Frontal cortex (tissue), 4 donors: ENCODE data around the gene CXCR5. TPM values are rescaled to one million over a fixed set of nuclear protein-coding genes. Genes with fewer than 3 reads are reported as not detected.
A peak's percentile ranks its signal among the peaks of the same experiment; 100 is the strongest.
"Not testable (repeated sequence)": the region's sequence is repeated elsewhere in the genome, so short reads cannot be mapped to it uniquely, and the experiment has no call there.

Experiments
- DNase-seq, 2 donors: peaks; one replicate each; pipeline ENCODE4 v3.0.0; 2012; ENCODE audit warnings: low spot score in 2 of 2
- FAIRE-seq: peaks from 2 replicates; lab custom pipeline; 2012; peaks lifted over from hg19 to GRCh38; lab: Jason Lieb, UNC
- total RNA-seq: library from RNA; depleted of rRNA; stranded (reverse); fragments of >200 nt; gene quantifications from one replicate; pipeline ENCODE4 v1.2.3, GENCODE V29; 2014
- donor health status: control.
- donor health status: control.
- donor health status: control.

CXCR5 gene, protein sequence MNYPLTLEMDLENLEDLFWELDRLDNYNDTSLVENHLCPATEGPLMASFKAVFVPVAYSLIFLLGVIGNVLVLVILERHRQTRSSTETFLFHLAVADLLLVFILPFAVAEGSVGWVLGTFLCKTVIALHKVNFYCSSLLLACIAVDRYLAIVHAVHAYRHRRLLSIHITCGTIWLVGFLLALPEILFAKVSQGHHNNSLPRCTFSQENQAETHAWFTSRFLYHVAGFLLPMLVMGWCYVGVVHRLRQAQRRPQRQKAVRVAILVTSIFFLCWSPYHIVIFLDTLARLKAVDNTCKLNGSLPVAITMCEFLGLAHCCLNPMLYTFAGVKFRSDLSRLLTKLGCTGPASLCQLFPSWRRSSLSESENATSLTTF
- not detected for total RNA-seq

DNA sequence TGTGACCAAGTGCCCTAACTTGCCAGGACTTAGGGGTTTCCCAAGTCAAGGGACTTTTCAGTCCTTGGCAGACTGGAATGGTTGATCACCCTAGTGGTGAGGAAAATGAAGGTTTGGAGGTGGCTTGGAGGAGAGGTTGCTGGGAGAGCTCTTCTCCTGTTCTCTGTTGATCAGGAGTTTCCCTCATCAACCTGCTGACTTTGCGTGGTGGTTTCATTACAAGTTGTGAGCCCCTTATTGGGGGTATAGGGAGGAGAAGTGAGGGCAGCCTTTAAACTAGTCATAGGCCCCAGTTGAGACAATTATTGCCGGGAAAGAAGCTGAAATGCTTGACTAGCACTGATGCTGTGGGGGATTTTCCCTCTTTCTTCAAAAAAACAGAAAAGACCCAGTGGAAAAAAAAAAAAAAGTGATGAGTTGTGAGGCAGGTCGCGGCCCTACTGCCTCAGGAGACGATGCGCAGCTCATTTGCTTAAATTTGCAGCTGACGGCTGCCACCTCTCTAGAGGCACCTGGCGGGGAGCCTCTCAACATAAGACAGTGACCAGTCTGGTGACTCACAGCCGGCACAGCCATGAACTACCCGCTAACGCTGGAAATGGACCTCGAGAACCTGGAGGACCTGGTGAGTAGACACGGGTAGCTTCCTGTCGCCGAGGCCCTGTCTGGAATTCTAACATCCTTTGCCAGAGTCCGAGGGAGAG, at the start of gene CXCR5:
Gene CXCR5 (plus strand): TSS at position 525 of the 704 bp plus-strand sequence. CDS start 50 bp downstream, at position 575.
- DNase-seq (no peak), FAIRE-seq (no peak)

DNA sequence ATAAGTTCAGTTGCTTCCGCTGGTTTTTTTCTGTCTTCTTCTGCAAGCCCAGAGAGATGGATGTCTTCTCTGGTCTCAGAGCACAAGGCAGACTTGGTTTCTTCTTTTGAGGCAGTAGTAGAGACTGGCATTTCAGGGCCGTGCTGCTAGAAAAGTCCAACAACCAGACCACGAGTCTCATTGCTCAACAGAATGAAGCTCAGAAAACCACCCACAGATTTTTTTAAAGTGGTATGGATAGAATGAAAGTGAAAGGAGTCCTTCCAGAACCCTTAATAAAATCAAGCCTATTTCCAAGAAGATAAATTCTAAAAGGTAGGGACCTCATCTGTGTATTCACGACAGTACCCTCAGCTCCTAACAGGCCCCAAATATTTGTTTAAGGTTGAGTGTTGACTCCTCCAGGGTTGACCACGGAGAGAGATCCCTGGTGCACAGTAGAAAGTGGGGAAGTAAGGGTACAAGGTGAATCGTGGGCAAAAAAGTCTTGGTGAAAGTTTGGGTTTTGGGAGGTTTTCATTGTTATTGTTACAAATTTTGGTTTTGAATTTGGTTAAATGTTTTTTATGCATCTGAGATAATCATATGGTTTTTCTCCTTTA, 49.2 kb upstream of the CXCR5 start:
- FAIRE-seq (no peak), DNase-seq (no peak)

DNA sequence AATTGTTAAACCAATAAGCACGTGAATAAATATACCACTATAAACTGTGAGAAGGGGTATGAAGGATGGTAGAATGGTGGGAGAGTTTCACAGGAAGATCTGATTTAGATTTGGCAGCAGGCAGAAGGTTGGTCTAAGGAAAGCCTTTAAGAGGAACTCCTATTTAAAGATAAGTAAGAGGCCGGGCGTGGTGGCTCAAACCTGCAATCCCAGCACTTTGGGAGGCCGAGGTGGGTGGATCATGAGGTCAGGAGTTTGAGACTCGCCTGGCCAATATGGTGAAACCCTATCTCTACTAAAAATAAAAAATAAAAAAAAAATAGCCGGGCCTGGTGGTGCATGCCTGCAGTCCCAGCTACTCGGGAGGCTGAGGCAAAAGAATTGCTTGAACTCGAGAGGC, 45.8 kb upstream of the CXCR5 start:
- DNase-seq: no peak
- no peak for FAIRE-seq

DNA sequence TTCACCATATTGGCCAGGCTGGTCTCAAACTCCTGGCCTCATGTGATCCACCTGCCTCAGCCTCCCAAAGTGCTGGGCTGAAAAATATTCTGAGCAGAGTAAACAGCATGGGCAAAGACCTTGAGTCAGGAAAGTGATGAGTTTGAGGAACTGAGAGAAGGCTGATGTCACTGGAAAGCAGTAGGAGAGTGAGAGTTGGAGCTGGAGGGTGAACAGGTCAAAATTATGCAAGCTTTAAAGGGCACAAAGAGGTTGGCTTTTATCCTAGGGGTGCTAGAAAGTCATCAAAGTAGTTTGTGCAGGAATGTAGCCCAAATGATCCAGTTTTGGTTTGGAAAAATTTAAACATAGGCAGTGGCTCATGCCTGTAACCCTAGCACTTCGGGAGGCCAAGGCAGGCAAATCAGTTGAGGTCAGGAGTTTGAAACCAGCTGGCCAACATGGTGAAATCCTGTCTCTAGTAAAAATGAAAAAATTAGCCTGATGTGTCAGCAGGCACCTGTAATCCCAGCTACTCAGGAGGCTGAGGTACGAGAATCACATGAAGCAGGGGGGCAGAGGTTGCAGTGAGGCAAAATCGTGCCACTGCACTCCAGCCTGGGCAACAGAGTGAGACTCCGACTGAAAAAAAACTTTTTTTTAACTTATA, 44.7 kb upstream of the CXCR5 start:
- FAIRE-seq: no peak
- no peak for DNase-seq

DNA sequence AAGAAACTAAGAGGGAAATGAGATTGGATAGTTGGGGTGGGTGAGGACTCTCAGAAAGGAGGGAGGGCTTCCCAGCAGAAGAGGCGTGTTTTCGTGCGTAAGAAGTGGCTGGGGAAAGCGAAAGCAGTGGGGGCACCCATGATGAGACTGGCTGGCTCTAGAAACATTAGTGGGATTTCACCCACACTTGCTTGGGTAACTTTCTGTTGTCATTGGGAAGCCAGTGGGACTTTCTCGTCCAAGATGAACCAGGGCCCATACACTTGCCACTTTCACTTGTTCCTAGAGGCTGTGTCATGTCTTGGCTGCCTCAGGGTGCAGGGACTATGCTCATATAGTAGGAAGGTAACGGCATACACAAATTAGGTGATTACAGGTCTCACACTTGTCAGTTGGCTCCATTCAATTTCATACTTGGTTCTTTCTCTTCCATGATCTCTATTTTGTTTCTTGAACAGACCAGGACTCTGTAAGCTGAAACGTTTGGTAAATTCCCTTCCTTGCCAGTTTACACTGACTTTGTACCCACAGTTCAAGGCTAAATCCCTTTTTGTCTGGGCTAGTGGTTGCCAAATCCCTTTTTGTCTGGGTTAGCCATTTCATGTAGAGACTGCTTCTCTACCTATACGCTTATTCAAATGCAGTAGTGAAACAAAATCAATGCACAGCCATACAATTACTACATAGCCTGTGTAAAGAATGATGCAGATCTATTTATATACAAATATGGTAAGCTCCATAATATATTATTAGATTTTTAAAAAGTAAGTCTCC, 42.0 kb upstream of the CXCR5 start:
- DNase-seq: no peak
- no peak for FAIRE-seq

DNA sequence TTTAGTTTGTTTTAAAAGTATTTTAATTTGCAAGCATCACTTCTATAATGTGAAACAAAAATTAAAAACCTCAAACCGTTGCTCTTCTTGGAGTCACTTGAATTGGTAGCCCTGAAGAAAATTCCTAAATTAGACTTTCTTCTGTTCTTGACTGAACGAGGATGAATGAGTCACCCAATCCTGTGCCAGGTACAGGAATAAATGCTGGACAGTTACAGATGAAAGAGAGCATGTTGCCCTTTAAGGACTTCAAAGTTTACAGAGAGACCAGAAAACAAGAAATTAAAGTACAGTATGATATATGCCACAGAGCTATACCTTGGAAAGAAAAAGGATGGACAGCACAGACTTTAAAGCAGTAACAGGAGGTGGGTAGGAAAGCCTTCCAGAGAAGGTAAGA, 41.3 kb upstream of the CXCR5 start:
- no peak for FAIRE-seq
- DNase-seq: no peak

DNA sequence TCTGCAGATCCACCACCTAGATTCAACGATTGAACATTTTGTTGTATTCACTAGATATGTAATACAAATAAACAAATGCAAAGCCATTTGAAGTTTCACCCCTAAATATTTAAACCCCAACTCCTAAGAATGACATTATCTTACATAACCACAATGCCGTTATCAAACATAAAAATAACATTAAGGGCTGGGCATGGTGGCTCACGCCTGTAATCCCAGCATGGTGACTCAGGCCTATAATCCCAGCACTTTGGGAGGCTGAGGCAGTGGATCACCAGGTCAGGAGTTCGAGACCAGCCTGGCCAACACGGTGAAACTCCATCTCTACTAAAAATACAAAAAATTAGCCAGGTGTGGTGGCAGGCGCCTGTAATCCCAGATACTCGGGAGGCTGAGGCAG, 40.8 kb upstream of the CXCR5 start:
- not testable (repeated sequence) for DNase-seq, FAIRE-seq

DNA sequence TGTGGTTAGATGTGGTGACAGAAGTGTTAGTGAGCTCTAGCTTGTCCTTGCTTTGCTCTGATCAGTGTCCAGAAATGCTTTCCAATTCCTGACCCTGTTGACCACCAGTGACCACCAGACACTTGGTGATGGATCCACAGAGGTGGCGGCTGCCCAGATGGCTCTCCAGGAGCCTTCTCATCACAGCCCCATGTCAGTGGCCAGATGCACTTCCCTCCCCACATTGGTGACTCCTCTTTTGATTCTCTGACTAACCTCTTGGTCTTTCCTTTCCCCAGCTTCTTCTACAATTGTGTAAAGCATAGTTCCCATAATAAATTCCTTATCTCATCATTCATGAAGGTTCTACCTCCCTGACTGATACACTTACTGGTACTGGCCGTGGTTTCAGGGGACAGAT, 40.1 kb upstream of the CXCR5 start:
- FAIRE-seq (no peak), DNase-seq (no peak)

DNA sequence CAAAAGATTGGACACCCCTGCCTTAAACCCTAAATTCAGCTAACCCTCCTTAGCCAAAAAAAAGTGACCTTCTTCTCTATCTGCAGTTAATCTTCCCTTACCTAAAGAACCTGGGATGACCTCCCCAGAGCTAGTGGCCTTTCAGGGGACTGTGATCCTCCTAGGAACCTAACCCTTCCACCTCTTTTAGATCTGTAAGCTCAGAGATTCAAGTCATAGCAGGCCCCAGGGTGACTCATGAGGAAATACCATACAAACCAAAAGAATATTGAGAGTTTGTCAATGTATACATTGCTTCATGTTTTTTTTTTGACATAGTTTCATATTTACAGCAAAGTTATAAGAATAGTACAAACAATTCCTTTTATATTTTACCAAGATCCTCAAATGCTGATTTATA, 38.3 kb upstream of the CXCR5 start:
- FAIRE-seq: no peak

DNA sequence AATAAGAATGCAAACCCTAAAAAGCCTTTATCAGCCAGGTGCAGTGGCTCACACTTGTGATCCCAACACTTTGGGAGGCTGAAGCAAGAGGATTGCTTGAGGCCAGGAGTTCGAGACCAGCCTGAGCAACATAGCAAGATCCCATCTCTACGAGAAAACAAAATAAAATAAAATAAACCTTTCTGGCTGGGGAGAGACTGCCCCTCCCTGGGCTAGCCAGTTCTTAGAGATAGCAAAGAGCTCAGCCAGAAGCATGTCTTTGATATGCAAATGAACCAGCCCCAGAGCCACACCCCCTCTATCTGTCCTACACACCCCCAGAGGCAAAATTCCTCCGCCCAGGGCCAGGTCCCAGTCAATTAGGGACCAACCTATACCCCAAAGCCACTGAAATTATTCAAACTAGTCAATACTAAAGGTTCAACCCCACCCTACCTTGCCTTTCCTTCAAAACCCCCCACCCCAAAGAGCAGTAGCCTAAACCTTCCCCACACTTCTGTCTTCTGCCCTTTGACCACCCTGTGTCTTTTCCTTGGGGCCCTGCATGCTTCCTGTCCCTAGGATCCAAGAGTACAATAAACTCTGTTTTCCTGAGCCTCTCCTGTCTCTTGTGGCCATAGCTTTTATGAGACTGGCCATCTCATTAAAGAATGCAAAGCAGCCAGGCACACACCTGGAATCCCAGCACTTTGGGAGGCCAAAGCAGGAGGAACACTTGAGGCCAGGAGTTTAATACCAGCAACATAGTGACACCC, 37.3 kb upstream of the CXCR5 start:
- DNase-seq (no peak), FAIRE-seq (no peak)

More for the DNA sequence above, 38.3 kb upstream of the CXCR5 start:
- no peak for DNase-seq

DNA sequence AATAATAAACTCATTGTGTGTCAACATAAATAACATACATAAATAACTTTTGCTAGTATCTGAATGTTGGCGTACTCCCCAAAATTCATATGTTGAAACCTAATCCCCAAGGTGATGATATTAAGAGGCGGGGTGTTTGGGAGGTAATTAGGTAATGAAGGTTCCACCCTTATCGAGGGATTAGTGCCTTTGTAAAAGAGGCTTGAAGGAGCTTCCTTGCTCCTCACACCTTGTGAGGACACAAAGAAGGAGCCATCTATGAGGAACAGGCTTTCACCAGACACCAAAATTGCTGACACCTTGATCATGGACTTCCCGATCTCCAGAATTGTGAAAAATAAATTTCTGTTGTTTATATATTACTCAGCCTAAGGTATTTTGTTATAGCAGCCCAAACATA, 33.9 kb upstream of the CXCR5 start:
- DNase-seq (no peak), FAIRE-seq (no peak)

DNA sequence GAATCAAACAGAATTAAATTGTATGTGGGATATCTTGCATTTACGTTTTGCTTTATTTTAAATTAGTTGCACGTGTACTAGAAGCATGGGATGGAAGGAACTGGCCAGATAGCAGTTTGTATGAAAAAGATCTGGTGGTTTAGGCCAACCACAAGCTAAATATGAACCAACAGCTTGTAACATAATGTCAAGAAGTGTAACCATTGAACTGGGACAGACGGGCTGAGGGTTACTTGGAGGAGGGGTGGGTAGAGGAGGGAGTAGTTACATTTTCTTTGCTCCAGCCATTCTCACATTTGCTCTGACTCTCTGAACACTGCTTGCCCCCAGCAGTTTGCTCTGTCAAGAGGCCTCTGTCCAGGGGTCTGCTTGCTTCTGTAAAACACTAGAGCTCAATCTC, 31.7 kb upstream of the CXCR5 start:
- DNase-seq (no peak), FAIRE-seq (no peak)

DNA sequence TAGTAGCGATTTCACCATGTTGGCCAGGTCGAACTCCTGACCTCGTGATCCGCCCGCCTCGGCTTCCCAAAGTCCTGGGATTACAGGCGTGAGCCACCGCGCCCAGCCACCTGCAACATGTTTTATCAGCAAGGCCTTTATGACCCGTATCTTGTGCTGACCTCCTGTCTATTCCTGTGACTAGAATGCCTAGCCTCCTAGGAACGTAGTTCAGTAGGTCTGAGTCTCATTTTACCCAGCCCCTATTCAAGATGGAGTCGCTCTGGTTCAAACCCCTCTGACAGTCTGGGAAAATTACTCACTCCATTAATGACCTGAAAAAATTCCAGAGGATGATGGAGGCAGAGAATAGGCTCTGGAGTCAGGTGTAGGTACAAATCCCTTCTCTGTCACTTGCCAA, 30.0 kb upstream of the CXCR5 start:
- no peak for DNase-seq
- FAIRE-seq: no peak

DNA sequence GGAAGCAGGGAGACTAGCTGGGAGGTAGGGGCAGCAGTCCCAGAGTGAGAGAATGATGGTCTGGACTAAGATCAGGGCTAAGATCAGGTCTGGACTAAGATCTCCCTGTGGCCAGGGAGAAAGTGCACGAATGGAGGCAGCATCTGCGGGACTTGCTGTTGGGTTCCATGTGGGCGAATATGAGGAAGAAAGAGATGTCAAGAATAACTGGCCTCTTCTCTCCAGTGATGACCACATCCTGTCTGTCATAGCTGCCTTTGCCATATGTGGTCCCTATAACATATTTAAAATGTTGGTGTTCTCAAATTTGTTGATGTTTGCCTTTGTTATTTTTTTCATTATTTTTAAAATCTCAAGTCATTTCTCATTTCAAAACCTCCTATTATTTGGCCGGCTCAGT, 27.4 kb upstream of the CXCR5 start:
- no peak for FAIRE-seq
- no peak for DNase-seq

DNA sequence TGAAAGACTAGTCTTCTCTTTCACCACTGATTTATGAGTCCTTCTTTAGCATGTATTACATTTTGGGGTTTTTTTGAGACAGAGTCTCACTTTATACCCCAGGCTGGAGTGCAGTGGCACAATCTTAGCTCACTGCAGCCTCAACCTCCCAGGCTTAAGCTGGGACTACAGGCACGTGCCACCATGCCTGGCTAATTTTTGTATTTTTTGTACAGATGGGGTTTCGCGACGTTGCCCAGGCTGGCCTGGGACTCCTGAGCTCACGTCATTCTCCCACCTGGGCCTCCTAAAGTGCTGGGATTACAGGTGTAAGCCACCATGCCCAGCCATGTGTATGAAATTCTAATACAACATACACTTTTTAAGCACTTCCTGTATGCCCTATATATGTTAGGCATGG, 26.3 kb upstream of the CXCR5 start:
- DNase-seq (no peak), FAIRE-seq (no peak)

DNA sequence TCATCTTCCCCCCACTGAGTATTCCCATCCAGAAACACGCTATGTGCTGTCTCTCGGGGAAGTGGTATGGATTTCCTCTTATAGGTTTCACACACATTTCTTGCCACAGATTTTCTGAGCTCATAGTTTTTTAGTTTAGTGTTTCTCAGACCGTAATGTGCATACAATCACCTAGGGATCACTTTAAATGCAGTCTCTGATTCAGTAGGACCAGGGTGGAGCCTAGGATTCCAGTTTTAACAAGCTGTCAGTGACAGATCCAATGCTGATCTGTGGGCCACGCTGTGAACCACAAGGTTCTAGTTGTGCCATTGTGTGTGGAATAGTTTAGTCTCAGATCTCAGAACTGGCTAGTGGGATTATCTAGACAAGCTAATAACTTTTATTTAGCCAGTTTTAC, 23.7 kb upstream of the CXCR5 start:
- DNase-seq: no peak
- FAIRE-seq: no peak

DNA sequence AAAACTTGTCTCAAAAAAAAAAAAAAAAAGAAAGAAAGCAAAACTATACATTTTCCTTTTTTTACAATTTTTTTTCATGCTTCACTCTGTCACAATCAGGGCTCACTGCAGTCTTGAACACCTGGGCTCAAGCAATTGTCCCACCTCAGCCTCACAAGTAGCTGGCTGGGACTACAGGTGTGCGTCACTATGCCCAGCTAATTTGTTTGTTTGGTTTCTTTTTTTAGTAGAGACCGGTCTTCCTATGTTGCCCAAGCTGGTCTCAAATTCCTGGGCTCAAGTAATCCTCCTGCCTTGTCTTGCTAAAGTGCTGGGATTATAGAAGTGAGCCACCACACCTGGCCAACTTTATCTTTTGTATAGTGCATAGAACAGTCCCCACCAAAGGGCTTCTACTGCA, 15.0 kb upstream of the CXCR5 start:
- FAIRE-seq (no peak), DNase-seq (no peak)

DNA sequence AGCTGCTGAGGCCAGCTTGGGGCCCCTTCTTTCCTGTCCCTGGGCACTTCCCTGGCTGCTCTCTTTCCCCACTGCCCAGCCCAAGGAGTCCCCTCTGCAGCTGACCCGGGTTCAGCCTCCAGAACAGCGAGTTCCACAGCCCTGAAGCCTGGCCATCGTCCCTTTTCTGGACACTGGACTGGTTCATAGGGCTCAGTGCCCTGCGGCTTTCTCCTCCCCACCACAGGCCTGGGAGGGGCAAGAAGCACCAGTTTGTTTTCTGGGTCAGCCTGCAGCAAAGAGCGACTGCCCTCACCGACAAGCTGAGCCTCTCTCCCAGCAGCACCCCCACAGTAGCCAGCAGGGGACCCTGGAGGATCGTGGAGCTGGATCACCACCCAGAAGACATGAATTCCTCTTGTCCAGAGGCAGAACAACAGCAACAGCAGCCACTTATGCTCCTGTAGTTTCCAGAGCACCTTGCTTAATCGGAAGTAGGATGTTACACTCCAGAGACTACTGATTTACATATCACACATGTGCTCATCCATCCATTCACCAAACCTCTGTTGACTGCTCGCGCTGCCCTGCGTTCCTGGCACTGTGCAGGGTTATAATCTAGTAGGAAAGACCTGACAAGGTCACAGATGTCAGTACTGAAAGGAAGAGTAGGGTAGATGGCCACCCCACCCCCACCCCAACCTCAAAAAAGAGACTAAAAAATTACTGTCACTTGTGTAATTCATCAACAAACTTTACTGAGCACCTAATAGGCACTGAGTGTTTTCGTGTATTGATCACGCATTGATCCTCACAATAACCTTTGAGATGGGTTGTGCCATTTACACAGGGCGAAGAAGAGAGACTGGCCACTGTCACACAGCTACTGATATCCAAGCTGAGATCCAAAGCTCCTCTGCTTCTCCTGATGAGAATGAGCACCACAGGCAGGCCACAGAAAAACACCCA, 13.0 kb upstream of the CXCR5 start:
- DNase-seq (peak in 1 of 2 donors; percentile 58), FAIRE-seq (no peak)
